D721Med (cell line): ENCODE results near the gene ACTN4.

Experiments
- DNase-seq: peaks from one replicate; pipeline ENCODE4 v3.0.0; 2011; ENCODE audit warnings: low spot score; ENCODE audit not compliant: insufficient read length
- FAIRE-seq: peaks from 2 replicates; lab custom pipeline; 2011; peaks lifted over from hg19 to GRCh38; lab: Jason Lieb, UNC
- CTCF ChIP-seq: IDR thresholded peaks from 2 replicates; pipeline ENCODE4 v1.5.1; 2012; ENCODE audit warnings: mild to moderate bottlenecking, control low read depth; ENCODE audit not compliant: insufficient read depth; ENCODE audit errors: missing control alignments

Gene ACTN4

GRCh38 chr19:38685666-38686529 is 38.4 kb downstream of the ACTN4 start:
- no peak for DNase-seq
- no peak for FAIRE-seq
- peak; percentile 17 for TF ChIP-seq CTCF

GRCh38 chr19:38686530-38686888 is 39.1 kb downstream of the ACTN4 start:
- FAIRE-seq (no peak), DNase-seq (no peak)
- TF ChIP-seq CTCF, result no peak

GRCh38 chr19:38687837-38688378 is 40.5 kb downstream of the ACTN4 start:
- DNase-seq, result no peak
- FAIRE-seq, result no peak
- TF ChIP-seq CTCF, result no peak

- DNase-seq (no peak), FAIRE-seq (no peak)
- TF ChIP-seq CTCF, result no peak
These were observed 42.7 kb downstream of the ACTN4 start for GRCh38 chr19:38690146-38690545.

GRCh38 chr19:38690832-38691231 is 43.4 kb downstream of the ACTN4 start:
- FAIRE-seq (no peak), DNase-seq (no peak)
- TF ChIP-seq CTCF, result no peak

GRCh38 chr19:38691938-38692457 is 44.5 kb downstream of the ACTN4 start:
- FAIRE-seq (no peak), DNase-seq (no peak)
- no peak for TF ChIP-seq CTCF
